ENCODE data around the gene CREBBP. TPM values are rescaled to one million over a fixed set of nuclear protein-coding genes. Genes with fewer than 3 reads are reported as not detected.

The CREBBP gene
- total RNA-seq, 1 donor from 2014 or later, result 50.3 TPM

DNA sequence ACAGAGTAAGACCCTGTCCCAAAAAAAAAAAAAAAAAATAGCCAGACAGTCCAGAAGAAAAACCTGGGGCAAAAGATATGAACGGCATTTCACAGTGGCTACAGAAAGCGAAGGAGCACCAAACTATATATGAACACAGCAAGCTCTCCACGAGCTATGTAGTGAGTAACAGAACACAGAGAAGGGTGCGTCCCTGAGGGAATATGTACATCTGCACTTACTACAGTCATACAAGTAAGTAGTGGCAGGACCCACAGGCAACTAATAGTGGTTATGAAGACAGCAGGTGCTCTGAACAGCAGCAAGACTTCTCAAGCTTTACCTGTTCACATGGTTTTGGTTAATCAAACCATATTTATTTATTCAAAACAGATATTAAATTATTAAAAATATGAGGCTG, 179.0 kb downstream of the CREBBP start:
- Mint-ChIP-seq H3K27ac (no peak overlapping the region), H3K4me1 (ENCODE audit: low read depth) (no peaks in the 10 kb centered on the region), H3K27me3 (ENCODE audit: insufficient read depth) (no peaks in the 10 kb centered on the region), H3K36me3 (ENCODE audit: low read depth) (peaks cover 5% of the 10 kb centered on the region), H3K4me3 (no peak overlapping the region), H3K9me3 (no peaks in the 10 kb centered on the region)
- DNase-seq (ENCODE audit: low spot score), result no peak
- intact Hi-C loops (cut with micrococcal nuclease), result loop anchor here (5.0 kb wide), 1 partner anchor 64 kb away; no protein-coding TSS in a partner anchor

DNA sequence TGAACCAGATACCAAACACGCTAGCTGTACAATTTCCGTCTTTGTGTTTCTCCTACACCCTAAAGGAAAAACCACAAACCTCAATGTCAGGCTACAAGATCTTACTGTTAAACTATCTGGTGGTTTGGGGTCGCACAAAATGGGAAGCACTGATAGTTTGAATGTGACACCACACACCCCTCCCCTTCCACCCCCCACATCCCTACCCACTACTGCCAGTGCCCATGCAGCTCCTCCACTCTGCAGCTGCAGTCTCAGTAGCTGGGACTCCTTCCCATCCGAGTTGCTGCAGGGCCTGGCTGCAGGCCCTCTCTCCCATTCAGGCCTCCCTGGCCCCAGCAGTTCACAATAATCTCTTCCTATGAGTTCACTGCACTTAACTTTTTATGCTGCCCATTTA, 181.6 kb downstream of the CREBBP start:
- intact Hi-C loops (cut with micrococcal nuclease), result no loop called here
- peaks cover 8% of the 10 kb centered on the region for H3K36me3 Mint-ChIP-seq (ENCODE audit: low read depth)
- no peaks in the 10 kb centered on the region for H3K9me3 Mint-ChIP-seq
- H3K4me3 Mint-ChIP-seq, result no peak overlapping the region
- H3K27me3 Mint-ChIP-seq (ENCODE audit: insufficient read depth), result no peaks in the 10 kb centered on the region
- no peaks in the 10 kb centered on the region for H3K4me1 Mint-ChIP-seq (ENCODE audit: low read depth)
- DNase-seq (ENCODE audit: low spot score), result no peak
- H3K27ac Mint-ChIP-seq, result no peak overlapping the region

DNA sequence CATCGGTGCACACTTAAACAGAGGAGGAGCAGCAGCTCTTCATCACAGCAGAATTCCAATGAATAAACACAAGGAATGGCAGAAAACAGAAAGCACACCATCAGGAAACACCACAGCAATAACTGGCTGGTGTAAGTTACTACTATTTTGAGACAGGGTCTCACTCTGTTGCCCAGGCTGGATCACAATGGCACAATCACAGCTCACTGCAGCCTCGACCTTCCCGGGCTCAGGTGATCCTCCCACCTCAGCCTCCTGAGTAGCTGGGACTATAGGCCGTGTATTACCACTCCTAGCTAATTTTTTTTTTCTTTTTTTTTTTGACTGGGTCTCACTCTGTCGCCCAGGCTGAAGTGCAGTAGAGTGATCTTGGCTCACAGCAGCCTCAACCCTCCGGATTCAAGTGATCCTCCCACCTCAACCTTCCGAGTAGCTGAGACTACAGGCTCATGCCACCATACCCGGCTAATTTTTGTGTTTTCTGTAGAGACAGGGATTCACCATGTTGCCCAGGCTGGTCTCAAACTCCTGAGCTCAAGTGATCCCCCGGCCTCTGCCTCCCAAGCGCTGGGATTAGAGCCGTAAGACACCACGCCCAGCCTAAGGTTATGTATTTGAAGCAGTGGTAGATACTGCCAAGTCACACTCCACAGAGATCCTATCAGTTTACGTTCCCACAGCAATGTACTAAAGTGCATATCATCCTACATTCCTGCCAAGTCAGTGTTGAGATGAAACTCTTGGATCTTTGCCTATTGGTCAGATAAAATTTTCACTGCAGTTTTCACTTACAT, 183.9 kb downstream of the CREBBP start:
- DNase-seq (ENCODE audit: low spot score), result no peak
- Mint-ChIP-seq H3K4me3 (no peak overlapping the region), H3K27ac (no peak overlapping the region), H3K9me3 (no peaks in the 10 kb centered on the region), H3K36me3 (ENCODE audit: low read depth) (peaks cover 5% of the 10 kb centered on the region), H3K27me3 (ENCODE audit: insufficient read depth) (no peaks in the 10 kb centered on the region), H3K4me1 (ENCODE audit: low read depth) (no peaks in the 10 kb centered on the region)
- intact Hi-C loops (cut with micrococcal nuclease), result no loop called here

DNA sequence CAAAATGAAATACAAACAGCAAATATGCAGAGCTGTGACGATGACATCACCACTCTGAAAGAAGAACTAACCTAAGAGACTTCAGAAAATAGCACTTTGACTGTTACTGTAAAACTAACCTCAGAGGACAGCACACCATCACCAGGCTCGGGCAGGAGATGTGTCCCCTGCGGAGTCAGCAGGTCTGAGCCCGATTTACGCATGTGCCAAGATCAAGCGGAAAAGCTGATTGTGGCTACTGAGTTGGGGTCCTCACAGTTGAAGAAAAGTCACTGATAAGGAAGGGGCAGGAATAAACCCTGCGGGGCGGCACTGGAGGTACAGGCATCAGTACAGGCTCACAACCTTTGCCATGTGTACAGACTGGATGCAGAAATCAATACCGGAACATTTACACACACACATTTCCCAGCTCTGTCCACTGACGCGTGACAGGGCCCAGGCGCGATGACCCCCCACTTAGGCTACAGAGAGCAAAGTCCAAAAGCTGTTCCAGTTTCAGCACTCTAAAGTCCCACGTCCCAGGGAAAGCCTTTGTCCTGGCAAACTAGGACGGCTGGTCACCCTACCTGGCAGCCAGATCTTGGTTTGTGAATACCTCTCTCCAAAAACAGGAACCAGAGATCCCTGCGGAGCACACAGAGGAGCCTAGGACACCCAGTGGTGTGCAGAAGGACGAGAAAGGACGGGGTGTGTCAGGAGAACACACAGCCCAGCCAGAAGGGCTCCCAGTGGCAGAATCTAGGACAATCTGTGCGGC, 184.7 kb downstream of the CREBBP start:
- H3K27me3 Mint-ChIP-seq (ENCODE audit: insufficient read depth), result no peaks in the 10 kb centered on the region
- intact Hi-C loops (cut with micrococcal nuclease), result no loop called here
- H3K36me3 Mint-ChIP-seq (ENCODE audit: low read depth), result peaks cover 5% of the 10 kb centered on the region
- no peak overlapping the region for H3K4me3 Mint-ChIP-seq
- H3K9me3 Mint-ChIP-seq, result no peaks in the 10 kb centered on the region
- H3K4me1 Mint-ChIP-seq (ENCODE audit: low read depth), result peaks cover 2% of the 10 kb centered on the region
- H3K27ac Mint-ChIP-seq, result no peak overlapping the region
- DNase-seq (ENCODE audit: low spot score), result no peak

DNA sequence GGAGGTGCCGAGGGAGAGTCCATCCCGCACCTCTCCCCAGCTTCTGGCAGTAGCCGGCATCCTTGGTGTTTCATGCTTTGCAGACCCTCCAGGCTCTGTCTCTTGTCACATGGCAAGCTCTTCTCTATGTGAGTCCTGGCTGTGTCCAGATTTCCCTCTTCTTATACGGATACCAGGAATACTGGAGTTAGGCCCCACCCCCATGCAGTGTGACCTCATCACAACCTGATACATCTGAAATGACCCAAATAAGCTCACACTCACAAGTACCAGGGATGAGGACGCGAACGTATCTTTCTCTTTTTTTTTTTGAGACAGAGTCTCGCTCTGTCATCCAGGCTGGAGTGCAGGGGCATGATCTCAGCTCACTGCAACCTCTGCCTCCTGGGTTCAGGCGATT, 186.5 kb downstream of the CREBBP start:
- no peaks in the 10 kb centered on the region for H3K9me3 Mint-ChIP-seq
- peaks cover 9% of the 10 kb centered on the region for H3K4me1 Mint-ChIP-seq (ENCODE audit: low read depth)
- H3K27me3 Mint-ChIP-seq (ENCODE audit: insufficient read depth), result no peaks in the 10 kb centered on the region
- no peak for DNase-seq (ENCODE audit: low spot score)
- no peak overlapping the region for H3K27ac Mint-ChIP-seq
- H3K36me3 Mint-ChIP-seq (ENCODE audit: low read depth), result peaks cover 9% of the 10 kb centered on the region
- intact Hi-C loops (cut with micrococcal nuclease), result no loop called here
- H3K4me3 Mint-ChIP-seq, result no peak overlapping the region

DNA sequence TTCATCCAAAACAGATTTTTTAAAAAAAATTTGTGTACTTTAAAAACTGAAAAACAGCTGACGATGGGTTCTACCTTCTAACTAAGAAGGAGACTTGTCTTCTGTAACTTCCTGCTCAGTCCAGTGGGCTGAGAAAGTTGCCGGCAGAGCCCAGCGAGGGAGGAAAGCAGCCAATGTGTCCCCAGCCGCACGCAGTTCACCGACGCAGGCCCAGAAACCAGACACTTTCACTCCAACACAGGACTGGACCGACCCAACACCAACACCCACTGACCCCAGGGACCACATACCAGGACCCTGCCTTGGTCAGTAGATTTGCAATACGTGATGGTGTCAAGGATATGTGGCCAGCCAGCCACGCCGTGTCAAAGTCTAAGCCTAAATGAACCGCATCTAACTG, 188.8 kb downstream of the CREBBP start:
- no peak for DNase-seq (ENCODE audit: low spot score)
- Mint-ChIP-seq H3K9me3 (no peaks in the 10 kb centered on the region), H3K4me1 (ENCODE audit: low read depth) (peaks cover 9% of the 10 kb centered on the region), H3K27ac (no peak overlapping the region), H3K36me3 (ENCODE audit: low read depth) (peaks cover 21% of the 10 kb centered on the region), H3K27me3 (ENCODE audit: insufficient read depth) (no peaks in the 10 kb centered on the region), H3K4me3 (no peak overlapping the region)
- intact Hi-C loops (cut with micrococcal nuclease), result loop anchor here (2.0 kb wide), 1 partner anchor 25 kb away; the partner anchor contains the start of gene TRAP1

DNA sequence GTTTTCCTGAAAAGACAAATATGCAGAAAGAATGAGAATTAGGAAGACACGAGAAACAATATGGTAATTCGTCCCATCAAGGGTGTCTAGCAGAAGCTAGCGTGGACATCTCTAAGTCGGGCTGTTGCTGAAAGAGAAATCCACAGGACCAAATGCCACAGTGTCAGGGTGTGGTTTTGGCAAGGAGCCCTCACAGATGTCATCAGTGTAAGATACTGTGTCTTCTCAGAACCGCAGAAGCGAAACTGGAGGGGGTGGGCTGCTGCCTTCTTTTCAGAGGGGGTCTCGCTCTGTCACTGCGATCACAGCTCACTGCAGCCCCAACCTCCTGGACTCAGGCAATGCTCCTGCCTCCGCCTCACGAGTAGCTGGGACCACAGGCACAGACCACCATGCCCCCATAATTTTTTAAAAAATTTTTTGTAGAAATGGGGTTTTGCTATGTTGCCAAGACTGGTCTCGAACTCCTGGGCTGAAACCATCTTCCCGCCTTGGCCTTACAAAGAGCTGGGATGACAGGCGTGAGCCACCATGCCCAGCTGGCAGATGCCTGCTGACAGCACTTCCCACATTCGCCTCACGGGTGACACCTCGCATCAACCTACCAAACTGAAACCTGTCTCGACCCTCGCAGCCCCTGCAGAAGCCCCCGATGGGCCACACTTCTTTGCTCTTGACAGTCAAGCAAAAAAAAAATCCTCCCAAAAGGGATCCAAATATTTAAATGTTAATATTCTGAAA, 189.4 kb downstream of the CREBBP start:
- H3K36me3 Mint-ChIP-seq (ENCODE audit: low read depth), result peaks cover 21% of the 10 kb centered on the region
- no peak overlapping the region for H3K4me3 Mint-ChIP-seq
- H3K27ac Mint-ChIP-seq, result no peak overlapping the region

DNA sequence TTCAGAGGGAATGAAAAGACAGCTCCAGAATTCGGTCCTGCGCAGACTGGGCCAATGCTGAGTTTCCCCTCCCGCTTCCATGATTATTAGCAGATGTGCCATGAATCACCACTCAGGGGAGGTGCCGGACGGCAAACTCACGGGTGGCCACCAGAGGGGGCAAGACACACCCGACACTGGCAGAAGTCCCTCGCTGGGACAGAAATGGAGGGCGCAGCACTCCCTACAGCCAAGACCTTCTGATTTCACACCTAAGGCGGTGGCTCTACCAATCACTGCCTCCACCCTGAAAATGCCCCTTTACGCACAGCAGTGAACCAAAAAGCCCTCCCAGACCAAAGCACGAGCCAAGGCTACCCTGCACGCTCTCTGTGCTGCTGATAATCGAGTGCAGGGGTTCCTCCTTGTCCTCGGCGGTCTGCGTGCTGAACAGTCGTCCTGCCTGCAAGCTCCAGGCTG, 190.0 kb downstream of the CREBBP start:
- no peaks in the 10 kb centered on the region for H3K27me3 Mint-ChIP-seq (ENCODE audit: insufficient read depth)
- intact Hi-C loops (cut with micrococcal nuclease), result loop anchor here (1.0 to 2.0 kb wide), 2 partner anchors 26 to 190 kb away; partner anchors contain the start of genes CREBBP and TRAP1
- no peaks in the 10 kb centered on the region for H3K9me3 Mint-ChIP-seq
- peak overlapping the region; percentile 28 for H3K4me3 Mint-ChIP-seq
- no peak overlapping the region for H3K27ac Mint-ChIP-seq
- H3K4me1 Mint-ChIP-seq (ENCODE audit: low read depth), result peaks cover 9% of the 10 kb centered on the region
- DNase-seq (ENCODE audit: low spot score), result peak; percentile 72
- H3K36me3 Mint-ChIP-seq (ENCODE audit: low read depth), result peaks cover 22% of the 10 kb centered on the region

More for the DNA sequence above, 189.4 kb downstream of the CREBBP start:
- intact Hi-C loops (cut with micrococcal nuclease), result loop anchor here (1.0 to 2.0 kb wide), 2 partner anchors 26 to 189 kb away; partner anchors contain the start of genes CREBBP and TRAP1
- no peak for DNase-seq (ENCODE audit: low spot score)
- Mint-ChIP-seq H3K27me3 (ENCODE audit: insufficient read depth) (no peaks in the 10 kb centered on the region), H3K9me3 (no peaks in the 10 kb centered on the region), H3K4me1 (ENCODE audit: low read depth) (peaks cover 9% of the 10 kb centered on the region)

DNA sequence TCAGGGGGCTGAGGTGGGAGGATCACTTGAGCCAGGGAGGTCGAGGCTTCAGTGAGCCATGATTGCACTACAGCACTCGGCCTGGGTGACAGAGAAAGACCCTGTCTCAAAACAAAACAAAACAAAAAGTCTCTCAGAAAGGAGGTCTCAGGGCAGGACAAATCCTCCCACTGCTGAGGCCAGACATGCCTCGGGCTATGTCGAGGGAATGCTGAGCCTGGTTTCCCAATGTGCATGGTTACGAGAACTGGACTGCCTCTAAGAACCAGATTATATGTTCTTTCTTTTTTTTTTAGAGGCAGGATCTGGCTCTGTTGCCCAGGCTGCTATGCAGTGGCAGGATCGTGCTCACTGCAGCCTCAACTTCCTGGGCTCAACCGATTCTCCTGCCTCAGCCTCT, 190.8 kb downstream of the CREBBP start:
- no peak overlapping the region for H3K4me3 Mint-ChIP-seq
- intact Hi-C loops (cut with micrococcal nuclease), result loop anchor here (1.0 to 2.0 kb wide), 2 partner anchors 27 to 191 kb away; partner anchors contain the start of genes CREBBP and TRAP1
- peaks cover 9% of the 10 kb centered on the region for H3K4me1 Mint-ChIP-seq (ENCODE audit: low read depth)

DNA sequence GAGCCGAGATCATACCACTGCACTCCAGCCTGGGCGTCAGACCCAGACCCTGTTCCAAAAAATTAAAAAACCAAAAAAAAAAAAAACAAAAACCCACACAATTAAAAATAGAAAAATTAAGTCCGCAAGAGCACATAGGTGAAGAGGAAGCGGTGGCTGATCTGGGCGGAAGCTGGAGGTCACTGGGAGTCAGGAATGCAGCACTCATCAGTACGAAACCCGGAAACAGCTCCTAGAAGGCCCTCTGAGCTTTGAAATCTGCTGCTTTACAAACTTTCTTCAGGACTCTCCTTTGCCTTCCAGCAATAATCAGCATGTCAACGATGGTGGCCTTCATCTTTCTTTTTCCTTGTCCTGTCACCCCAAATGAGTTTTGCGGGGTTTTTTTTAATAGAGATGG, 192.7 kb downstream of the CREBBP start:
- Mint-ChIP-seq H3K36me3 (ENCODE audit: low read depth) (peaks cover 27% of the 10 kb centered on the region), H3K4me1 (ENCODE audit: low read depth) (peaks cover 9% of the 10 kb centered on the region)

More for the DNA sequence above, 190.8 kb downstream of the CREBBP start:
- DNase-seq (ENCODE audit: low spot score), result no peak
- Mint-ChIP-seq H3K27ac (no peak overlapping the region), H3K9me3 (no peaks in the 10 kb centered on the region), H3K27me3 (ENCODE audit: insufficient read depth) (no peaks in the 10 kb centered on the region), H3K36me3 (ENCODE audit: low read depth) (peaks cover 24% of the 10 kb centered on the region)

DNA sequence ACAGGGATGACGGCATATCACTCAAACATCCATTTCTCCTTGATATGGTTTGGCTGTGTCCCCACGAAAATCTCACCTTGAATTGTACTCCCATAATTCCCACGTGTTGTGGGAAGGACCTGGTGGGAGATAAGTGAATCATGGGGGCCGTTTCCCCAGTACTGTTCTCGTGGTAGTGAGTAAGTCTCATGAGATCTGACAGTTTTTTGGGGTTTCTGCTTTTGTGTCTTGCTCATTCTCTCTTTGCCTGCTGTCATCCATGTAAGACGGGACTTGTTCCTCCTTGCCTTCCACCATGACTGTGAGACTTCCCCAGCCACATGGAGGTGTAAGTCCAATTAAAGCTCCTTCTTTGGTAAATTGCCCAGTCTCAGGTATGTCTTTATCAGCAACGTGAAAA, 193.5 kb downstream of the CREBBP start:
- Mint-ChIP-seq H3K4me1 (ENCODE audit: low read depth) (peaks cover 9% of the 10 kb centered on the region), H3K27me3 (ENCODE audit: insufficient read depth) (no peaks in the 10 kb centered on the region), H3K4me3 (no peak overlapping the region), H3K27ac (no peak overlapping the region), H3K36me3 (ENCODE audit: low read depth) (peaks cover 27% of the 10 kb centered on the region), H3K9me3 (no peaks in the 10 kb centered on the region)
- intact Hi-C loops (cut with micrococcal nuclease), result no loop called here
- no peak for DNase-seq (ENCODE audit: low spot score)

More for the DNA sequence above, 192.7 kb downstream of the CREBBP start:
- Mint-ChIP-seq H3K4me3 (no peak overlapping the region), H3K9me3 (no peaks in the 10 kb centered on the region), H3K27ac (no peak overlapping the region), H3K27me3 (ENCODE audit: insufficient read depth) (no peaks in the 10 kb centered on the region)
- DNase-seq (ENCODE audit: low spot score), result no peak
- intact Hi-C loops (cut with micrococcal nuclease), result no loop called here

DNA sequence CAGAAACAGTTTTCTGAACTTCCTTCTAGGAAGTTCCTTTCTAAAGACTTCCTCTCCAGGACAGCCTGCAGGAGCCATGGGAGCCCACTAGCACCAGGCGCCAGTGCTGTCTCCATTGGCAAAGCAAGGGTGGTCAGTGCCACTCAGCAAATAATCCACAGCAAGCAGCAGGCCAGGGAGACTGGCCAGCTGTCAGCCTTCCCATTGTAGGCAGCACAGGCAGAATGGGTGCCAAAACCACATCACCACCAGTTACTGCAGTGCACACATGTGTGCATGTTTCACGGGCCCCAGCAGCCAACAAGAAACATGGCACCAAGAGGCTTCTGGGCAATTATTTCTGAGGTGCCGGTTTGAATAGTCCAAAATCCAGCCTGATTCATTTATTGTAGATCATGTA, 199.3 kb downstream of the CREBBP start:
- H3K36me3 Mint-ChIP-seq (ENCODE audit: low read depth), result peaks cover 43% of the 10 kb centered on the region
- H3K4me1 Mint-ChIP-seq (ENCODE audit: low read depth), result no peaks in the 10 kb centered on the region
- no peak for DNase-seq (ENCODE audit: low spot score)
- no peaks in the 10 kb centered on the region for H3K27me3 Mint-ChIP-seq (ENCODE audit: insufficient read depth)
- no peaks in the 10 kb centered on the region for H3K9me3 Mint-ChIP-seq
- intact Hi-C loops (cut with micrococcal nuclease), result no loop called here
- no peak overlapping the region for H3K27ac Mint-ChIP-seq
- no peak overlapping the region for H3K4me3 Mint-ChIP-seq

All from activated T-helper 1 cell treated with anti-CD3 and anti-CD28 coated beads, Interleukin-12 subunit alpha, Interleukin-12 subunit beta, Interleukin-2, Interleukin-4 antibody, amounts not matched to agents 30 ng/mL and 10 ng/mL and 1 ng/mL, durations not matched to agents 14 hours and 24 hours and 36 hours (primary cell).